HG03442 (cell line): Measurements from ENCODE around the gene MVB12B.

Experiments used
- ATAC-seq: cut with Tn5 transposase; IDR thresholded peaks from one replicate; pipeline ENCODE4 v1.9.1; 2021; ENCODE audit warnings: mild to moderate bottlenecking, moderate library complexity; ENCODE audit not compliant: unreplicated experiment

The MVB12B gene

DNA sequence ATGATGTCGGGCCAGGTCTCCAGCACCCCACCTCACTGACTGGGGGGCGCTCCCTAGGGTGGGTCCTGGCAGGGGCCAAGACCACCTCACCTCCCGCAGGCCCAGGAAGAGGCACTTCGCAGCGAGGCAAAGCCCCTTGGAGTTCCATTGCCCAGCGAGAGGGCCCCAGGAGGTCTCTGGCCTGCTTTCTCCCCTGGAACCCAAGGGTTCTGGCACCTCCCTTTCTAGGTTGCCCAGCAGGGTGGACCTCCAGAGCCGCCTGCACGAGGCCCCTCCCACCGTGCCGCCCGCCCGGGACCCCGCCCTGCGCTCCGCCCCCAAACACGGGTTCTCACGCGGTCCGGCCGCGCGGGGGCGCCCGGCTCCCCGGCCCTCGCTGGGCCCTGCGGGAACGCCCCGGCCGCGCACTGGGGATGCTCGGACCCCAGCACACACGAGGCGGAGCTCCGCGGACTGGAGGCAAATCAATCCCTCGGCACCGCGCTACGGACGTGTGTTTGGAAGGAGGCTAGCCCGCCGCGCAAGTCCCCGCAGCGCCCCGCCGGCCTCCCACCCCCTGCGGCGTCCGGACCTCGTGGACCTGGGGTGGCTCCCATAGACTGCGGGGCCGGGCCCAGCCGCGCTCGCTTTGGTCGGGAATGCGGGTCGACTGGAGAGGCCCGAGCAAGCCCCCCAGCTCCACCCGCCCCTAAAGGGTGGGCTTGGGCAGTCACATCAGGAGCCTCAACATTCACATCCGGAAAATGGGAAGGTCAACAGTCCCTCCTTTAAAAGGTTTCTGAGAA, 187.6 kb downstream of the MVB12B start:
- no peak for ATAC-seq

- no peak for ATAC-seq
Observed at GRCh38 chr9:126515001-126515872, 188.6 kb downstream of the MVB12B start.

GRCh38 chr9:126515873-126516505, 189.4 kb downstream of the MVB12B start:
- no peak for ATAC-seq

- ATAC-seq, result no peak
Observed at GRCh38 chr9:126516561-126516935, 189.9 kb downstream of the MVB12B start.

DNA sequence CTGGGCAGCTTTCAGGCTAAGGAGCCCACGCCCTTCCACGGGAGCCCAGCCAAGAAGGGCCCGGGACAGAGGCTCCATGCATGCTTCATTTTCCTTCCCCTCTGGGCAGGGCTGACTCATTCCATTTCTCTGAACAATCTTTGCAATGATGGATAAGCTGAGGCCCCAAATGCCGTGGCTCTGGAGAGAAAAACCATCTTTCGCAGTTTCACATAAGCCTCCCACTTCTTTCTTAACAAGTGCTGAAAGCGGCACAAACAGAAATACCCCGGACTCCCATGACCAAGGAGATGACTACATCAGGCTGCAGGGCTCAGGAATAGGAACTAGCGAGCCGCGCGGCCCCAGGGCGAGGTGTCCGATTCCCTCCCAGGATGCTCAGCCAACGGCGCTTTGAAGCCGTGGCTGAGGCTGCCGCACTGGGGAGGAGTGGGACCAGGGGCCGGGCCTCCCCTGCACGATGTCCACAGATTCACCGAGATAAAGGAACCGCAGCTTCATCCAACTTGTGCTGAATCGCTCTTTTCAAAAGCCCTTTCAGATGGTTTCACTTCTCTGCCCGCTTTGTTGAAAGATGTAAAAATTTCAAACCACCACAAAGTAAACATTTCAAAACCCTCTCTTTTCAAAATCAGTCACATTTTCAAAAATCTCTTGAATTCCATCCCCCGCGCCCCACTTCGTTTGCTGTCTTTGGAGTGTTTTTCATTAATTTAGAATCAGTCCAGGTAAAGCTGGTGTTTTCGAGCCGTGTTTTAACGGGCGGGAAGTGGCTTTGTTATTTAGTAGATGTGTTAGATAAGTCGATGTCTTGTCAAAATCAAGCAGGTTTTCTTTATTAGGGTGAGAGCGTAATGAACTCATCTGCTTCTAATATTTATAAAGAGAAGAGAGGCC, 190.6 kb downstream of the MVB12B start:
- ATAC-seq, result no peak

DNA sequence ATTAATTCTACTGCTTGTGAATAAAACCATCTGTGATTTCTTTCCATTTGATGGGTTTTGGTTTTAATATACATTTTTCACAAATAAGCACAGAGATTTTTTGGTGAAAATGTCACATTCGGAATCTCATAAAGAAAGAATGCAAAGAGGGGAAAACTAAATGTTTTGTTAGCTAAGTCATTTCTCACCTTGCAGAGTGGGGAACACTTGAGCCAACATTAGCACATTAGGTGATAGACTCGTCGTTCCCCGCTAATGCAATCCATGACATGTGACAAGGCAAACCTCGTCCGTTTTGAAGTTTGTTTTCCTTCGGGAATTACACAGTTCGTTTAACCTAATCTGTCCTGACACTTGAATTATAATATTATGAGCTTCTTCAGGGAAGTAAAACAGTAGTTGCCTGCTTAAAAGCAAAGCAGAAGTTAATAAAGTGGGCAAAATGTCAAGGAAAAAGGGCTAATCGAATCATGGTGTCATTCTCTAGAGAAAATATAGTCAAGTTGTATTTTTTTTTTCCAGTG, 191.3 kb downstream of the MVB12B start:
- no peak for ATAC-seq

DNA sequence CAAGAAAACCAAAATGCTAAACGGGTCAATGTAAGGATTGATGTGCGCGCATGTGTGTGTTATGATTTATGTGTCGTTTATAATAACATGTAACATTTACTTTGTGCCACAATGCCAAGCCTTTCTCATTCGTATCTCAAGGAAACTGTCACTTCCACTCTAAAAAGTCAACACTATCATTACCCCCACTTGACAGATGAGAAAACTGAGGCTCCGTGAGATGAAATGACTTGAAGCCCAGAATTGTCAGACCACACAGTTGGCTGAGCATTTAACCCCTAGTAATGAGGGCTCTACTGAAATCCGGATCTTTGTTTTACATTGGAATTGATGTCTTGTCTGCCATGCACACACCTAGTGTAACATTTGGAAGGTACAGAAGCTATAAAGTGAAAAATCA, 192.1 kb downstream of the MVB12B start:
- no peak for ATAC-seq

DNA sequence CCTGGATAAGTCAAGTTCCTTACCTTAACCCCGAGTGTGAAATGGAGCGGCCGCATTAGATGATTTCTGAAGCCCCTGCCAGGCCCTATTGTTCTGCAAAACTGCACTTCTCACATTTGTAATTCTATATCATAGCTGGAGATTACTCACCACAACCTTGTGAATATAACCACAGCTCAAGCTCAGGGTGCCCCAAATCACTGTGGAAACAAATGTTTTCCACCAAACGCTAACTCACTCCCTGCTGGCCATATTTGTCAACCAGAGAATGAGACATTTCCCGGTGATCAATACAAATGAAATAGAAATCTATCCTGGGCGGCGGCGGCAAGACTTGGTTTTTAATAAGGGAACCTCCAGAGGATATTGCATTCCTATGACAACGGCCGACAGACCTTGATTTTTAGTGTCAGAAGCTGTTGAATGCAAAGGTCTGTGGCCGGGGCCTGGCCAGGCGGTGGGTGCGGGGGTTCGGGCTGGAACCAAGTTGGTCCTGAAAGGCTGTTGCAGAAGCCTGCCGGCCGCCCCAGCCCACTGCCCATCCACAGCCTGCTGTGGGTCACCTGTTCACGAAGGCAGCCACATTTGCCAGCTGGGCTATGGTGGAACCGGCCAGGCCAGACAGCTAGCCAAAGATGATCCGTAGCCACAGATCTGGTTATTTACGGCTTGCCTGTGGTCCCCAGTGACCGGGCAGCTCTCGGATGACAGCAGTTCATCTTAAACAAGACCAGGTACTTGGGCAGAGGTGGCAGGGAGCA, 193.2 kb downstream of the MVB12B start:
- no peak for ATAC-seq

- ATAC-seq, result no peak
Observed at GRCh38 chr9:126520453-126520852, 193.8 kb downstream of the MVB12B start.

DNA sequence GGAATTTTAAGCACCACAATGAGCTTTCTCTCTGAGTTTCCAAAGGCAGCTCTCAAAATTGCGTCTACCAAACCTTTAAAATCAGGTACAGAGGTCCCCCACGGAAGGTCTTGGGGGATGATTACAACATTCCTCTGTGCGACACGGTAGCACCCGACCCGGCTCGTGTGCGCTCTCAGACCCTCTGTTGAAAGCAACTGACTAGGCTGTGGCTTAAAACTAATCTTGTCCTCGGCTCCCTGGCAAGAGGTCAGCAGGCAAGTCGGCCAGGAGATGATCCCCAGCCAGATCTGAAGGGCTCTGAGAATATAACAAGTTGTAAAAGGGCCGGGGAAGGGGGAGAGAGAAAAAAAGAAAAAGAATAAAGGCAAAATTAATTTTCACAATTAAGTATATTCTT, 194.5 kb downstream of the MVB12B start:
- ATAC-seq, result no peak

DNA sequence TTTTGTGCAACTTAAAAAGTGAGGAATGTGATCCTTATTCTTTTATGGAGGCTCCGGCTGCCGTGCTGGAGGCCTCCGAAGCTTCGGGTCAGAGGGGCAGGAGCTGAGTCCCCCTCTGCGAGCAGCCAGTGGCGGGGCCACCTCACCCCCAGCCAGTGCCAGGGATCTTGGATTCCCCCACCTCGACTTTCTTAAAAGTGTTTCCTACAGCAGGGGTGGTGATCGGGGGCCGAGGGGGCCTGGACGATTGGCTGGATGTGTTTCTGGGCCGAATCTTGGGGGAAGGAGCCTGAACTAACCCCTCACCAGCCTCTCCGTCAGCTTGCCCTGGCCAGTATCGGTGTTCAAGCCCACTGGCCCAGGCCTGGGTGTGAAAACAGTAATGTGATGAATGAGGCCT, 194.9 kb downstream of the MVB12B start:
- ATAC-seq, result no peak

DNA sequence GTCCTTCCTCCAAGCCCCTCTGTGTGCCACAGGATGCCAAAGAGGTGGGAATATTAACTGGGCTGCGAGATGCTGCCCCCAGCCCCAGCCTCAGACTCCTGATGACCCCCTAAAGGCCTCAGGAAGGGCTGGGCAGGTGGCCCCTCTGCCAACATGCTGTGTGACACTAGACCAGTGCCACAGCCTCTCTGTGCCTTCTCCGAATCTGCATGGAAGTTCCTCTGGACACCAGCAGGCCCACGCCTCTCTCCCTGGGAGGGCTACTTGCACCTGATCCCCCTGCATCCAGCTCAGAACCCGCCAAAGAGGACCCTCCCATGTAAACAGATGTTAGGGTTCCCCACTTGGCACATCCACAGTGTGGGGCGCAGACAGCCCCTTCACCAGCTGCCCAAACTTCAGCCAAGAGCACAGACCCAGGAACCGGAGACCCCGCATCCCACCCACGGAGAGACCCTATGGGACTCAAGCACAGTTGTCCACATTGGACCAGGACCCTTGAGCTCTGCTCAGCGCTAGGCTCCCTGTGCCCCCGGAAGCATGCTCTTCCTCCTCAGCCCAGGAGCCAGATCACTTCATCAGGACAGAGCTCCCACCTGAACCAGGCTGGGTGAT, 195.5 kb downstream of the MVB12B start:
- ATAC-seq, result no peak

DNA sequence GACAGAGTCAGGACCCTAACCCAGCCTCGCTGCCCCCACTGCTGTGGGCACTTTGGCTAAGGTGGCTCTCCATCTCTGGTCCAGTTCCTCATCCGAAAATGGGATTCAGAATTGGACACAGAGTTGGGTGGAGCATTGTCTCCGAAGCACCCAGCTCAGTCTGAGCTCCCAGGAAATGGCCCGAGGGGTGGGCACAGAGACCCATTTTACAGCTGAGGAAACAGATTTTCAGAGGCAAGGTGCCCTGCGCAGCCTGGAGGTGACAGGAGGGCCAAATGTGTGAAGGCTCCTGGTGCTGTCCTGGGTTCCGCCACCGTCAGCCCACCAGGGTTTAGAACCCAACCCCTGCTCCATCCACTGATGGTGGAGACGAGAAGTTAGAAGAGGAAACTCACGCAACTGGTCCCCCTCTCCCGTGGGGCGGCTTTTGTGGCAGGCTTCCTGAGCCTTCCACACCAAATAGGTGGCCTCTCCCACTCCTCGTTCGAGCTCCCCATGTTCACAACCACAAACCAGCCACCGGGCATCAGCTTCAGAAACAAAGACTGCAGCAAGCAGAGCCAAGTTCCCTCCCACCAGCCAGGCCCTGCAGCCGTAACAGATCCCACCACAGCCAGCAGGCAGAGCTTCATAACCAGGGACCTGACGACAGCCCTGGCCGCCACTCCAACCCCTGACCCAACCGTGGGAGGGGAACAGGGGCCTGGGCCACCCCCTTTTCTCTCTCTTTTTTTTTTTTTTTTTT, 196.2 kb downstream of the MVB12B start:
- no peak for ATAC-seq

DNA sequence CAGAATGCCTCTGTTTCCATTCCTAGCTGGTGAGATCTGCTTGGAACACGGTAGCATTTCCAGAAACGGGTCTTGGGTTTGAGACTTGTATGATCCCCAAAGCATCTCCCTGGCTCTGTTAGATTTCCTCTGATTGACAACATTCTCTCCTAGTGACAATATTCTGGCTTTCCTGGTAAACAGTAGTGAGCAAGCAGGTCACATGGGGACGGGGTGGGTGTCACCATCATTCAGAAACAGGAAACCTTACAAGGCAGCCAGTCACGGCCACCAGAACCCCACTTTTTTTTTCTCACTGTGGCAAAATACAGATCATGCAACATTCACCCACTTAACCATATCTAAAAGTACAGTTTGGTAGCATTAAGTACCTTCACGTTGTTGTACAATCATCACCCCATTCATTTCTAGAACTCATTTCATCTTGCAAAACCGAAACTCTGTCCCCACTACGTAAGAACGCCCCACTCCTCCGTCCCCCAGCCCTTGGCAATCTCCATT, 197.0 kb downstream of the MVB12B start:
- no peak for ATAC-seq

GRCh38 chr9:126524353-126525077, 197.9 kb downstream of the MVB12B start:
- ATAC-seq, result no peak

DNA sequence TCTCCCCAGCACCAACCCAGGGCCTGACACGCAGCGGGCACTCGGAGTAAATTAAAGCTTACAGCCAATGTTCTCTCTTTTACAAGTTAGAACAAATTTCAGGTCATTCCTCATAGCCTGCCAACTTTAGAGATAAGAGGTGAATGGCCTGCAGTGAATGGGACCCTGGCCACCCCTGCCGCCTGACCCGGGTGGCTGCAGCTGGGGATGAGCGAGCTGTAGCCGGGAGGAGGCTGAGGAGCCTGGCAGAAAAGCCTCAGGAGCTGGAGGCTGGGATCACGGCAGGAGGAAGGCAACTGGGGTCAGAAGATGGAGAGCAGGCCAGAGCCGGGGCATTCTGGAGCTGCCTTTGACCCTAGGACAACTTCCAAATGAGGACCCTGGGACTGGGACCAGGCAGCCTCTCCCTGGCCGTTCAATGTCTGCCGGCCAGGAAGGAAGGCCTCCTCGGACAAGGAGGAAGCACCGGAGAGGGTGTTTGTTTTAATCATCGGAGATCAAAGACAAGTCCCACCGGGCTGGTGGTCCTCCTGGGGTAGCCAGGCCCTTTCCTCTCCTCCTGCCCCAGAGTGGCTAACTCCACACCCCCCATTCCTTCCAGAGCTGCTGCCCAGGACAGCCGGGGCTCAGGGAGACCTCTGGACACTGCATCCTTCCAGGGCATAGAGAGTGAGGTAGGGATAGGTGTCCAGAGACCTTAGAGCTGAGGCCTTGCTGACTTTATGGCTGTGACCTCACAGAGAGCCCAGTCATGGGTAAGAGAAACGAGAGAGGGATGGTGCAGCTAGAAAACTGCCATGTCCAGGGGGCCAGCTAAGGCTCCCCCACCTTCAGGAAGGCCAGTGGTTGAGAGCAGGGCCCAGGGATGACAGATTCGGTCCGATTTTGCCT, 199.8 kb downstream of the MVB12B start:
- no peak for ATAC-seq
